Lower lobe of right lung (tissue), 2 donors: ENCODE measurements around the gene EXD3. TPM values are rescaled to one million over a fixed set of nuclear protein-coding genes. Genes with fewer than 3 reads are reported as not detected.

Experiments used
- ATAC-seq, 2 donors: fragments of 200-7000 bp; cut with Tn5 transposase; one replicate each; pipeline ENCODE4 v1.9.1; 2020 to 2022; ENCODE audit warnings: mild to moderate bottlenecking in 2 of 2, moderate library complexity in 2 of 2
- DNase-seq: peaks from one replicate; pipeline ENCODE4 v3.0.0-alpha.2; 2020
- H3K27ac ChIP-seq: fragments of 200-600 bp; one replicate; pipeline ENCODE4 v1.8.0; 2022
- H3K27me3 ChIP-seq: fragments of 200-600 bp; one replicate; pipeline ENCODE4 v1.8.0; 2022; ENCODE audit warnings: low read depth
- H3K36me3 ChIP-seq: fragments of 200-600 bp; one replicate; pipeline ENCODE4 v1.8.0; 2022; ENCODE audit warnings: mild to moderate bottlenecking
- H3K4me1 ChIP-seq: fragments of 200-600 bp; one replicate; pipeline ENCODE4 v1.8.0; 2022
- H3K4me3 ChIP-seq: fragments of 200-600 bp; one replicate; pipeline ENCODE4 v1.8.0; 2022; ENCODE audit warnings: mild to moderate bottlenecking
- H3K9me3 ChIP-seq: fragments of 200-600 bp; one replicate; pipeline ENCODE4 v1.8.0; 2022
- CTCF ChIP-seq: fragments of 200-600 bp; IDR thresholded peaks from one replicate; pipeline ENCODE4 v1.8.0; 2022; ENCODE audit warnings: antibody characterized with exemption, mild to moderate bottlenecking
- intact Hi-C: fragments of 100-400 bp; cut with DNase I; formaldehyde crosslinking; loops from one replicate; pipeline ENCODE4 v1.11.0; 2022
- total RNA-seq: library from RNA; stranded (reverse); fragmentation: NEBNext Ultra II Directional; extraction: Animal tissue kit (Norgen Biotek cat#: 25700); gene quantifications from one replicate; pipeline ENCODE4 v1.2.1, GENCODE V29; 2021
- donor health status: DM: no; HTN: yes; CAD: no; lungs with severe emphysema.

Gene EXD3
- total RNA-seq, 1 donor from 2014 or later = 25.2 TPM

- ATAC-seq (no peak), DNase-seq (peak; percentile 39)
- Histone ChIP-seq H3K4me1 (peaks cover 5% of the 10 kb centered on the region), H3K27ac (no peak overlapping the region), H3K9me3 (no peaks in the 10 kb centered on the region), H3K4me3 (no peak overlapping the region), H3K36me3 (no peaks in the 10 kb centered on the region), H3K27me3 (no peaks in the 10 kb centered on the region)
- intact Hi-C loops = no loop called here
- TF ChIP-seq CTCF = no peak
These were observed 12.5 kb upstream of the EXD3 start for GRCh38 chr9:137435381-137435891.

GRCh38 chr9:137434498-137435380 lies 11.8 kb upstream of the EXD3 start:
- H3K4me3 ChIP-seq = no peak overlapping the region
- H3K27ac ChIP-seq = no peak overlapping the region
- intact Hi-C loops = no loop called here
- no peaks in the 10 kb centered on the region for H3K27me3 ChIP-seq
- peak; percentile 41 for DNase-seq
- no peak for TF ChIP-seq CTCF
- no peak for ATAC-seq
- H3K36me3 ChIP-seq = no peaks in the 10 kb centered on the region
- peaks cover 5% of the 10 kb centered on the region for H3K4me1 ChIP-seq
- H3K9me3 ChIP-seq = no peaks in the 10 kb centered on the region

- H3K36me3 ChIP-seq = no peaks in the 10 kb centered on the region
- peak; percentile 40 for DNase-seq
- H3K27me3 ChIP-seq = no peaks in the 10 kb centered on the region
- H3K4me3 ChIP-seq = no peak overlapping the region
- H3K9me3 ChIP-seq = no peaks in the 10 kb centered on the region
- H3K27ac ChIP-seq = no peak overlapping the region
- peaks cover 5% of the 10 kb centered on the region for H3K4me1 ChIP-seq
- intact Hi-C loops = no loop called here
- no peak for ATAC-seq
- no peak for TF ChIP-seq CTCF
These were observed 11.0 kb upstream of the EXD3 start for GRCh38 chr9:137433916-137434431.

GRCh38 chr9:137433349-137433915 lies 10.5 kb upstream of the EXD3 start:
- H3K4me1 ChIP-seq = peaks cover 5% of the 10 kb centered on the region
- no peaks in the 10 kb centered on the region for H3K36me3 ChIP-seq
- ATAC-seq (no peak), DNase-seq (peak; percentile 39)
- H3K27me3 ChIP-seq = no peaks in the 10 kb centered on the region
- TF ChIP-seq CTCF = no peak
- H3K4me3 ChIP-seq = no peak overlapping the region
- H3K27ac ChIP-seq = no peak overlapping the region
- H3K9me3 ChIP-seq = no peaks in the 10 kb centered on the region
- intact Hi-C loops = no loop called here

GRCh38 chr9:137432687-137433348 lies 9.9 kb upstream of the EXD3 start:
- DNase-seq = peak; percentile 44
- H3K36me3 ChIP-seq = no peaks in the 10 kb centered on the region
- no peak for TF ChIP-seq CTCF
- intact Hi-C loops = no loop called here
- no peak for ATAC-seq
- H3K4me1 ChIP-seq = peaks cover 5% of the 10 kb centered on the region
- H3K27me3 ChIP-seq = no peaks in the 10 kb centered on the region
- no peak overlapping the region for H3K27ac ChIP-seq
- H3K4me3 ChIP-seq = no peak overlapping the region
- H3K9me3 ChIP-seq = no peaks in the 10 kb centered on the region
